Activated T-helper 1 cell treated with Interleukin-2 at 50 U/mL for 16 hours (primary cell): Measurements from ENCODE around the gene MAPK12.

Experiments
- DNase-seq: peaks from one replicate; pipeline ENCODE4 v3.0.0-alpha.2; 2020; ENCODE audit warnings: low read depth

Gene MAPK12

GRCh38 chr22:50261615-50262459, at the start of gene MAPK12:
Gene MAPK12 (minus strand): TSS chr22:50261683. CDS start chr22:50261509, 174 bp downstream.
- no peak for DNase-seq

DNA sequence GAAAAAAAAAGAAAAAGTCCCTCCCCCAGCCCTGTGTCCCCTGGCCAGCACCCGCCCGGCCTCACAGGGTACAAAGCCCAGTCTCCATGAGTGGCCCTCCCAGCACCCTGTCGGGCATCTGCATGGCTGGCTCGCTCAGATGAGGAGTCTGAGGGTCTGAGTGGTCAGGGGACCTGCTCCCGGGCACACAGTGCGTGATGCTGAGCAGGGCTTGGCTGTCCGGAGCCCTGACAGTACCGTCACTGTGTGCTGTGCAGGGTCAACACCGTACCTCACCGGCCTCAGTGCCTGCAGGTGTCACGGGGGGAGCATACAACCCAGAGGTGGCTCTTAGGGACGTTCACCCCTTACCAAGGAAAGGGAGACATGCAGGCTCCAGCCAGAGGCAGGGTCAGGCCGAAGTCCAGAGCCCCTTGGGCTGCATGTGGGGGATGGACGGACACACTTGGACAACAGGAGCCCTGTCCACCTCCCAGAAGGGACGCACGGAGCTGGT, 49.5 kb upstream of the MAPK12 start:
- no peak for DNase-seq

- DNase-seq = no peak
These were observed 48.7 kb upstream of the MAPK12 start for GRCh38 chr22:50310031-50310722.

GRCh38 chr22:50309601-50309991, 48.1 kb upstream of the MAPK12 start:
- no peak for DNase-seq

DNA sequence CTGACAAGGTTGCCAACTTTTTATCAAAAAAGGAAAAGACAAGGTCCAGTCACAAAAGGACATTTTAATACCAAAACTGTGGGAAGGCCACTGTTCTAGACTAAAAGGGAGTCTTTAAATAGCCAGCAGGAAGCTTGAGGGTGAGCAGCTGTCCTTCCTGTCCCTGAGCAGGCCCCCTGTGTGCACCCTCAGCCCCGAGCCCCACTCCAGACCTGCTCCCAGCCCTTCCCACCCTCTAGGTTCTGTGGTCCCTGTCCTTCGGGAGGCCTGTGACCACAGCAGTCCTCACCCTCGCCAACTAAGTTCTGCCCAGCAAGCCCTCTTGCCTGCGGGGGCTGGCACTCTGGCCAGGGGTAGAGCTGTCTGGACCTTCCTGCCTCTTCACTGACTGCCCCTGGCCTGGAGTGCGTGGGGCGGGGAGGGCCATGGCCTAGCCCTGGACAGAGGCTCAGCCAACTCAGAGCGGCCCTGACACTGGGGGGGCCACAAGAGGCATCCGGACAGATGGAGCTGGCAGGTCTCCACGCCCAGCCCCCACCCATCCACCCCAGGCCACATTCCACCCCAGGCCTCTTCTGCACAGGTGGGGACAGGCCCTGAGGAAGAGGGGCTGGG, 47.6 kb upstream of the MAPK12 start:
- no peak for DNase-seq

- no peak for DNase-seq
These were observed 47.1 kb upstream of the MAPK12 start for GRCh38 chr22:50308597-50308935.

DNA sequence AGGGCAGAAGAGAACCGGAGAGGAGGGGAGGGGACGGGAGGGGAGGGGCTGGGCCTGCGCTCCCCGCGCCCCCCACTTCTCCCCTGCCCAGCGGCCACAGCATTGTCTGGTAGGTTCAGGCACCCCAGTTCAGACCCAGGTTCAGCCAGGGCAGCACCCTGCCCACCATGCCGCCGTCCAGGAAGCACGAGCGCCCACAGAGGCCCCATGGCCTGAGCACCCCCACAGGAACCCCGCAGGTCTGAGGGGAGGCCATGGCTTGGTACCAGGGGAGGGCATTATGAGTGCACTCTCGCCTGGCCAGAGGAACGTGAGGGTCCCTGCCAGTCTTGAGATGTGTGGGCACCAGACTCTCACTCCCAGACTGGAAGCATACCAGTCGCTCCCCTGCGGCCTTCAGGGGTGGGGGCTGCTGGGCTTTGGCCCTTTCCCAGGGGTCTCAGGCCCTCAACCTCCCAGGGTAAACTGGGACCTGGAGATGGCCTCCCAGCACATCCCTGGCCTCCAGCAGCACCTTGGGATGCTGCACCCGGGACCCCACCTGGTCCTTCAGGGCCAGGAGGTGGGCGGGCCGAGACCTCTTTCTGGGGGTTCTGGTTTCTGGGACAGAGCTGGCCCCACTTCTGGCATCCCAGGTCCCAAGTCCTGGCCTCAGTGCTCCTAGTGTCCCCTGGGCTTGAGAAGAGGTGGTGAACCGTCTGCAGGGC, 46.6 kb upstream of the MAPK12 start:
- no peak for DNase-seq

GRCh38 chr22:50306753-50307749, 45.6 kb upstream of the MAPK12 start, which contains the start of gene PLXNB2:
Gene PLXNB2 (minus strand): TSS chr22:50307646. CDS start chr22:50290584, 17,062 bp downstream.
- DNase-seq = no peak

DNA sequence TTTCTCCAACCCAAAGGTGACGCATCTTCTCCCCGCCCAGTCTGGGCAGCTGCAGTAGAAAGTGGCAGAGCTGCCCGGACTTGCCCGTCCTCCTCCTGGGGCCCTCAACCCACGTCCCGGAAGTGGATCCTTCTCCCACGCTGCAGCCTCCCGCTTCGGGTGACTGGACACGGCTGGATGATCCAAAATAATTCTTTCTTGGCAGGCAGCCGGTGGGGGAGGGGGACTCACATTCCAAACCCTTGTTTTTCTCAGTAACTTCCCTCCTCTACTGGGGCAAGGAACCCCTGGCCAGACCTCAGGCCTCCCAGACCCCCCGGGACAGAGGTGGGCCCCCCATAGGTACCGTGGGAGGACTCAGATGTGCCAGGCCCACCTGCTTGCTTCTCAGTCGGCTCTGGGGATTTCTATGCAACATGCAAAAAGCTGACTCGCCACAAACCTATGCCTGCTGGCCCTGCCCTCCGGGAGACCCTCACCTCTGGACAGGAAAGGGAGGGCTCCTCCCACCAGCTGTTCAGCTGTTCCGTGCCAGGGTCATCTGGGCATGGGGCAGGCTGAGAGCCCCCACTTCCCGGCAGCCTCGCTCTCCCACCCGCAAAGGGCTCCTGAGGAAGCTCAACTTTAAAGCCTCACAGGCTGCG, 44.6 kb upstream of the MAPK12 start:
- DNase-seq = no peak

DNA sequence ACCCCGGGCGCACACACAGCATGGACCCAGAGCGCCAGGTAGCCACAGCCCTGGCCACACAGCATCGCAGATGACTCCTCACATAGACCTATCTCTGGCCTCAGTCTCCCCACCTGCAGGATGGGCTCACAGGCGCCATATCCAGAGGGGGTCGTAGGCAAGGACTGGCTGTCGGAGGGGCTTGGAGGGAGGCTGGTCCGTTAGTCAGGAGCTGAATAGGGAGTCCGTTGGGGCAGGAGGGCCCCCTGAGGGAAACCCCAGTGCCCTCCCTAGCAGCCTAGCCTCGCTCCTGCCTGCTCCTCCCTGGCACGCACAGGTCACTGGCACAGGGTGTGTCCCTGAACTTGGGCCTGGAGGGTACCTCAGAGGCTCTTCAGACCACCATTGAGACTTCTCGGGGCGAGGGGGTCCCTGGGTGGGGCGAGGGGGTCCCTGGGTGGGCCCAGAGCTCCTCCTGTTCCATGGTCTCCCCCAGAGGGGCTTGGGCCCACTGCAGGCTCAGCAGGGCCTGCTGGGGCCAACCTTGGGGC, 44.0 kb upstream of the MAPK12 start:
- no peak for DNase-seq

DNA sequence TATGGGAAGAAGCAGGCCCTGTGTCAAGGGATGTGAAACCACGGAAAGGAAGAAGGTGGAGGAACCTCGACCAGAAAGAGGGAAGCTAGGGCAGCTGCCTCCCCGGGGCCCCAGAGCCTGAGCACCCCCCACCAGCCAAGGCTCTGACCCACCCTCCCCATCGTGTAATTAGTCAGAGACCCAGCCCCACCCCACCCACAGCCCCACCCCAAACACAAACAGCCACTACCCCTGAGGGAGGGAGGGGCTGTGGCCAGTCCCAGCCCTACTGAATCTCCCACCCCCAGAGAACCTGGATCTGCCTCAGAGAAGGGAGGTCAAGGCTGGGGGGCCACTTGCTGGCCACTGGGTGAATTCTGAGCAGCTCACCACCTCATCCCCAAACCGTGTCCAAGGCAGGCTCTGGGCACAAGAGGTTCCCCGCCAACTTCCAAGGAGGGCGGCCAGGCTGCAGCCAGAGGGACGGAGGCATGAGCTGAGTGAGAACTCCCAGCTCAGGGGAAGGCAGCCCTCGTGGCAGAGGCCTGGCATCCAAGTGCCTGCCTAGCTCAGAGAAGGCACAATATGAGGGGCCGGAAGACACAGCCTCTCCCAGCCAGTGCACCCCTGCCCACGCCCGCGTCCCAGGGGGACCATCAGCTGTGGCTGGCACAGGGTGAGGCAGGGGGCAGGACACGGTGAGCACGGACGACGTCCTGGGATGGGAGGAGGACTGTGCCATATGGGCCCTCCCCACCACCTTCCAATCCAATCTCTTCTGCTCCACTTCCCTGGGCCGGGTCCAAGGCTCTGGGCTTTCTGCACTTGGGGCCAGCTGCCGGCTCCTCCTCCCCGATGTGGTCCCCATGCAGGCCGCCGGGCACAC, 43.3 kb upstream of the MAPK12 start:
- no peak for DNase-seq

GRCh38 chr22:50303848-50304527, 42.5 kb upstream of the MAPK12 start:
- no peak for DNase-seq

DNA sequence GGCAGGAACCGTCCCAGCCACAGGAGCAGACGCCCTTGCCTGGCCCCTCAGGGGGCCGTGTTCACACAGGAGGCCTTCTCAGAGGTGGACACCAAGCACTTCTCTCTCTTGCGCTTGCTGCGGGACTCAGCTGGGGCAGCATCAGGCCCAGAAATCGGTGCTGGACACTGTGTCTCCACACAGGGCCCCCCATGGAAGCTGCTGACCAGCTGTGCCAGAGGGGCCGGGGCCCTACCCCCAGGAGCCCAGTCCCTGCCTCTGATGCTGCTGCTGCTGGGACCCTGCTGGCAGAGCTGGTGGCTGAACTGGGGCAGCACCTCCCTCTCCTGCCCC, 42.0 kb upstream of the MAPK12 start:
- DNase-seq = no peak

GRCh38 chr22:50302564-50302963, 41.1 kb upstream of the MAPK12 start:
- no peak for DNase-seq

GRCh38 chr22:50302041-50302541, 40.6 kb upstream of the MAPK12 start:
- DNase-seq = no peak

DNA sequence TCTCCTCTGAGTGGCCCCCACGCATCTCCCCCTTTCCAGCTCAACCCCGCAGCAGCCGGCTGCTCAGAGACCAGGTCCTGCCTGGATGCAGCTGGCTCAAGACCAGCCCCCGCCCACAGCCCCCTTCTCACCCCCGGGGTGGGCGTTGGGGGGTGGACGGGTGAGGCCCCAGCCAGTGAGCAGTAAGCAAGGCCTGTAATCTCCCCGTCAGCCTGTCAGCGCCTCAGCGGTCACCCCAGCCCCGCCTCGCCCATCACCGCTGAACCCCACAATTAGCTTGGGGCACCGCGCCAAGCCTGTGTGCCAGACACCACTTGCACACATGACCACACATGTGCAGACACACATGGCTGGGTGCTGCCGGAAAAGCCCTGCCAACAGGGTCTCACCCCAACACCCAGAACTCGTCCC, 40.1 kb upstream of the MAPK12 start:
- no peak for DNase-seq

- no peak for DNase-seq
These were observed 39.3 kb upstream of the MAPK12 start for GRCh38 chr22:50300620-50301257.
